IMR-90 (cell line): ENCODE results near the gene PYGB. TPM values are rescaled to one million over a fixed set of nuclear protein-coding genes. Genes with fewer than 3 reads are reported as not detected.

Experiments used
- ATAC-seq: fragments of 200-7000 bp; cut with Tn5 transposase; 2 replicates; pipeline ENCODE4 v1.9.1; 2020; ENCODE audit warnings: low read depth, mild to moderate bottlenecking, moderate library complexity
- BruUV-seq: library from RNA; stranded (reverse); fragments of 400-500 nt; replicated peaks from 2 replicates; lab custom pipeline; 2021; lab: Mats Ljungman, UMichigan
- CTCF ChIA-PET: fragments of 300-600 bp; formaldehyde crosslinking; extraction: SDS; loops from one replicate; lab custom pipeline; 2021; ENCODE audit warnings: antibody characterized with exemption; lab: Yijun Ruan, JAX
- POLR2A ChIA-PET: fragments of 300-600 bp; sonication (Branson Sonifier 250); formaldehyde crosslinking; loops from one replicate; lab custom pipeline; 2022; ENCODE audit warnings: antibody characterized with exemption; ENCODE audit not compliant: unreplicated experiment; lab: Charles Lee
- DNase-seq: peaks from one replicate; pipeline ENCODE4 v3.0.0; 2013
- H2AFZ ChIP-seq: replicated peaks from 2 replicates; pipeline ENCODE3; 2013; ENCODE audit warnings: low read length, mild to moderate bottlenecking; ENCODE audit not compliant: poor library complexity
- H2AK5ac ChIP-seq: 2 replicates; pipeline ENCODE4 v1.6.1; 2013; ENCODE audit warnings: low read depth, low read length, inconsistent platforms
- H2AK9ac ChIP-seq: replicated peaks from 2 replicates; pipeline ENCODE3; 2013; ENCODE audit warnings: mild to moderate bottlenecking, low read depth, low read length, moderate library complexity; ENCODE audit not compliant: poor library complexity
- H2BK120ac ChIP-seq: 2 replicates; pipeline ENCODE4 v1.6.1; 2013; ENCODE audit warnings: low read depth, low read length, inconsistent platforms
- H2BK15ac ChIP-seq: 3 replicates; pipeline ENCODE4 v1.6.1; 2013; ENCODE audit warnings: low read depth, low read length, inconsistent platforms
- H2BK20ac ChIP-seq: 2 replicates; pipeline ENCODE4 v1.6.1; 2013; ENCODE audit warnings: low read depth, mild to moderate bottlenecking, inconsistent platforms, low read length, moderate library complexity
- H2BK5ac ChIP-seq: 2 replicates; pipeline ENCODE4 v1.6.1; 2013; ENCODE audit warnings: mild to moderate bottlenecking, low read depth, low read length, inconsistent platforms; ENCODE audit not compliant: poor library complexity, severe bottlenecking
- H3K14ac ChIP-seq: replicated peaks from 2 replicates; pipeline ENCODE4 v1.6.1; 2013; ENCODE audit warnings: low read depth, low read length, inconsistent platforms
- H3K18ac ChIP-seq: 2 replicates; pipeline ENCODE4 v1.6.1; 2013; ENCODE audit warnings: low read depth, low read length, control low read depth
- H3K23ac ChIP-seq: 2 replicates; pipeline ENCODE4 v1.6.1; 2013; ENCODE audit warnings: low read depth, low read length, inconsistent platforms
- H3K27ac ChIP-seq: 2 replicates; pipeline ENCODE4 v1.5.1; 2013; ENCODE audit warnings: mild to moderate bottlenecking, control low read depth, low read length; ENCODE audit not compliant: insufficient read depth
- H3K27me3 ChIP-seq: 2 replicates; pipeline ENCODE4 v1.6.1; 2013; ENCODE audit warnings: low read length; ENCODE audit not compliant: control insufficient read depth, insufficient read depth
- H3K36me3 ChIP-seq: 2 replicates; pipeline ENCODE4 v1.6.1; 2013; ENCODE audit warnings: low read length, mixed read lengths; ENCODE audit not compliant: control insufficient read depth, insufficient read depth
- H3K4ac ChIP-seq: 2 replicates; pipeline ENCODE4 v1.6.1; 2013; ENCODE audit warnings: low read depth, low read length, inconsistent platforms
- H3K4me1 ChIP-seq: 2 replicates; pipeline ENCODE4 v1.6.1; 2013; ENCODE audit warnings: low read length, mixed read lengths; ENCODE audit not compliant: control insufficient read depth, insufficient read depth
- H3K4me2 ChIP-seq: 2 replicates; pipeline ENCODE4 v1.6.1; 2013; ENCODE audit warnings: low read depth, mild to moderate bottlenecking, control low read depth, low read length, moderate library complexity
- H3K4me3 ChIP-seq: 2 replicates; pipeline ENCODE4 v1.5.1; 2013; ENCODE audit warnings: low read depth, mild to moderate bottlenecking, control low read depth, low read length, moderate library complexity; ENCODE audit not compliant: insufficient read depth
- H3K56ac ChIP-seq: 2 replicates; pipeline ENCODE4 v1.6.1; 2013; ENCODE audit warnings: low read length, inconsistent platforms; ENCODE audit not compliant: insufficient read depth; ENCODE audit errors: extremely low read depth
- H3K79me1 ChIP-seq, 2 experiments: 2 replicates each; pipeline ENCODE4 v1.6.1; 2013; ENCODE audit warnings: low read length in 2 of 2, inconsistent platforms in 1 of 2, low read depth in 1 of 2
- H3K9ac ChIP-seq: 2 replicates; pipeline ENCODE4 v1.6.1; 2013; ENCODE audit warnings: low read depth, low read length, control low read depth
- H3K9me1 ChIP-seq: 2 replicates; pipeline ENCODE4 v1.6.1; 2013; ENCODE audit warnings: low read length, inconsistent platforms; ENCODE audit not compliant: insufficient read depth
- H3K9me3 ChIP-seq: 2 replicates; pipeline ENCODE4 v1.6.1; 2013; ENCODE audit warnings: low read length; ENCODE audit not compliant: control insufficient read depth, insufficient read depth
- H4K20me1 ChIP-seq: 2 replicates; pipeline ENCODE4 v1.6.1; 2013; ENCODE audit warnings: low read length, inconsistent platforms; ENCODE audit not compliant: insufficient read depth
- H4K5ac ChIP-seq: 2 replicates; pipeline ENCODE4 v1.6.1; 2013; ENCODE audit warnings: mild to moderate bottlenecking, low read depth, low read length, control low read depth
- H4K8ac ChIP-seq, 2 experiments: 2 replicates each; pipeline ENCODE4 v1.6.1; 2013; ENCODE audit warnings: low read depth in 2 of 2, low read length in 2 of 2, control low read depth in 1 of 2, inconsistent platforms in 1 of 2
- H4K91ac ChIP-seq: 2 replicates; pipeline ENCODE4 v1.6.1; 2013; ENCODE audit warnings: low read depth, low read length, inconsistent platforms; ENCODE audit not compliant: insufficient read depth
- CTCF ChIP-seq: conservative IDR thresholded peaks from 2 replicates; pipeline ENCODE4 v1.5.1; 2012; ENCODE audit warnings: mild to moderate bottlenecking, low read depth, low read length, improper control_type of control experiment
- ELK1 ChIP-seq: fragments of 150-350 bp; IDR thresholded peaks from 2 replicates; pipeline ENCODE4 v1.6.1; 2016; ENCODE audit warnings: low read depth, mild to moderate bottlenecking, low read length, moderate library complexity, borderline replicate concordance
- MXI1 ChIP-seq: IDR thresholded peaks from 2 replicates; pipeline ENCODE4 v1.6.1; 2012; ENCODE audit warnings: low read depth, mild to moderate bottlenecking, low read length, moderate library complexity, borderline replicate concordance
- RAD21 ChIP-seq: IDR thresholded peaks from 2 replicates; pipeline ENCODE4 v1.6.1; 2012; ENCODE audit warnings: low read length, improper control_type of control experiment
- RCOR1 ChIP-seq: IDR thresholded peaks from 2 replicates; pipeline ENCODE4 v1.6.1; 2012; ENCODE audit warnings: mild to moderate bottlenecking, low read length, improper control_type of control experiment; ENCODE audit not compliant: insufficient replicate concordance
- SMC3 ChIP-seq: fragments of 150-350 bp; IDR thresholded peaks from 2 replicates; pipeline ENCODE4 v1.6.1; 2016; ENCODE audit warnings: low read depth, mild to moderate bottlenecking, antibody characterized with exemption, low read length, moderate library complexity
- WGBS, 2 experiments: methylation state at CpG; one replicate each; pipeline versions ENCODE4 v1.1.5 to v1.1.7; 2013; ENCODE audit warnings: missing lambda C conversion rate in 2 of 2; ENCODE audit not compliant: insufficient read length in 1 of 2; ENCODE audit errors: extremely low coverage in 2 of 2; 5-methylcytosine and 5-hydroxymethylcytosine counted together
- dilution Hi-C: fragments of 300-500 bp; cut with HindIII; formaldehyde crosslinking; loops from one replicate; pipeline ENCODE4 v1.14.3; 2018; ENCODE audit warnings: low sequenced_read_pairs; ENCODE audit not compliant: unreplicated experiment
- in situ Hi-C: fragments of 300-500 bp; cut with MboI; formaldehyde crosslinking; loops from 3 replicates; pipeline ENCODE4 v1.14.3; 2019; ENCODE audit warnings: low sequenced_read_pairs, inconsistent platforms, mixed read lengths
- intact Hi-C: fragments of 100-400 bp; cut with micrococcal nuclease; formaldehyde crosslinking; loops from 2 replicates; pipeline ENCODE4 v1.10.0; 2022
- polyA plus RNA-seq, 3 experiments: library from polyadenylated mRNA; depleted of rRNA; stranded (reverse); fragments of >200 nt; gene quantifications; 2 replicates each; pipeline ENCODE4 v1.2.3, GENCODE V29; 2012; ENCODE audit warnings: low replicate concordance in 1 of 3
- total RNA-seq: library from RNA; depleted of rRNA; stranded (reverse); fragments of >200 nt; gene quantifications from 2 replicates; pipeline ENCODE4 v1.2.3, GENCODE V29; 2012

PYGB gene
- total and polyA plus RNA-seq, 2 of the 4 experiments (the other 2 are of a cell fraction) = 72.4 to 83.1 TPM

- no peak for TF ChIP-seq MXI1
- TF ChIP-seq RCOR1 = no peak
Measured at GRCh38 chr20:25246182-25246999, 1.5 kb upstream of the PYGB start (continued).

- peak overlapping the region; percentile 55; the same call in 2 of the 3 replicates for H2BK15ac ChIP-seq
- 0 out of 2 replicates have a peak overlapping the region, but pooled peaks have one; percentile 10 for H4K5ac ChIP-seq
- peak overlapping the region; percentile 3 to 77; a peak in 2 of 4 replicates for H4K8ac ChIP-seq
- H2AK9ac ChIP-seq = peak overlapping the region; percentile 93
- dilution Hi-C loops = no loop called here
- H3K27me3 ChIP-seq = no peaks in the 10 kb centered on the region
- ATAC-seq (peak; percentile 50), DNase-seq (peak; percentile 60)
- POLR2A ChIA-PET = interaction anchor here (0.6 to 1.2 kb wide), 2 partner anchors 10 to 370 kb away, joined by 3 read pairs; no protein-coding TSS in a partner anchor
- H2BK5ac ChIP-seq = peak overlapping the region; percentile 70
- peaks cover 11% of the 10 kb centered on the region for H3K4me1 ChIP-seq
- H3K4me3 ChIP-seq = peak overlapping the region; percentile 81
- H3K27ac ChIP-seq = peak overlapping the region; percentile 61
- H3K18ac ChIP-seq = no peak overlapping the region
- H2BK20ac ChIP-seq = peak overlapping the region; percentile 71
- H4K91ac ChIP-seq = peak overlapping the region; percentile 62; the same call in 1 of the 2 replicates
- peak overlapping the region; percentile 93 for H3K4me2 ChIP-seq
- peak overlapping the region; percentile 91 for H3K14ac ChIP-seq
- H2BK120ac ChIP-seq = peak overlapping the region; percentile 86
- peak overlapping the region; percentile 90 for H3K4ac ChIP-seq
- peak overlapping the region; percentile 97 for H2AFZ ChIP-seq
- CTCF ChIA-PET = interaction anchor here (0.8 to 1.4 kb wide), 5 partner anchors 11 to 52 kb away, joined by 3 to 6 read pairs (median 4); partner anchors contain the start of gene ENTPD6
- H3K23ac ChIP-seq = peak overlapping the region; percentile 80; the same call in 1 of the 2 replicates
- H4K20me1 ChIP-seq = peaks cover 32% of the 10 kb centered on the region
- H3K9me3 ChIP-seq = no peaks in the 10 kb centered on the region
- 12% methylated on average over 13 of the region's 24 CpGs; no CpG with 5 or more reads in 1 of the 2 experiments for WGBS, 2 experiments
- peak overlapping the region; percentile 85 for H2AK5ac ChIP-seq
- peaks cover 3% of the 10 kb centered on the region; the same call in 1 of the 2 replicates for H3K36me3 ChIP-seq
- H3K9ac ChIP-seq = peak overlapping the region; percentile 66
- peak; percentile 38 for TF ChIP-seq SMC3
- TF ChIP-seq RAD21 = peak; percentile 60
- TF ChIP-seq CTCF = peak; percentile 58
- no peak for TF ChIP-seq ELK1
- in situ Hi-C loops = no loop called here
- intact Hi-C loops = loop anchor here (5.0 kb wide), 2 partner anchors 150 to 180 kb away; no protein-coding TSS in a partner anchor
- no TSS peak for BruUV-seq
- peaks cover 7 to 41% of the 10 kb centered on the region in 2 experiments for H3K79me1 ChIP-seq
- peak overlapping the region; percentile 38; the same call in 1 of the 2 replicates for H3K56ac ChIP-seq
- H3K9me1 ChIP-seq = peaks cover 23% of the 10 kb centered on the region
Measured at GRCh38 chr20:25247000-25247517, 826 bp upstream of the PYGB start.
